WTC11 (cell line): Measurements from ENCODE around the gene MEFV.
"Not testable (repeated sequence)": the region's sequence is repeated elsewhere in the genome, so short reads cannot be mapped to it uniquely, and the experiment has no call there.

ENCODE experiments used
- TP53 ChIP-seq: sonication (generic); formaldehyde crosslinking; IDR thresholded peaks from 2 replicates; pipeline ENCODE4 v1.8.1; 2023; ENCODE audit warnings: mild to moderate bottlenecking, missing genetic modification reagents
- ZNF121 ChIP-seq: sonication (generic); formaldehyde crosslinking; IDR thresholded peaks from 2 replicates; pipeline ENCODE4 v1.8.0; 2023; ENCODE audit warnings: missing genetic modification reagents
- TF ChIP-seq, protein P1 (sequence below): fragments of 200-600 bp; IDR thresholded peaks from 2 replicates; pipeline ENCODE4 v1.8.0; 2022; ENCODE audit warnings: antibody characterized with exemption
- TF ChIP-seq, protein P2 (sequence below): sonication (generic); formaldehyde crosslinking; IDR thresholded peaks from 2 replicates; pipeline ENCODE4 v1.8.0; 2022; ENCODE audit warnings: mild to moderate bottlenecking, missing genetic modification reagents
- TF ChIP-seq, protein P3 (sequence below): sonication (generic); formaldehyde crosslinking; IDR thresholded peaks from 2 replicates; pipeline ENCODE4 v1.8.1; 2022; ENCODE audit warnings: mild to moderate bottlenecking, moderate library complexity, missing genetic modification reagents

DNA sequence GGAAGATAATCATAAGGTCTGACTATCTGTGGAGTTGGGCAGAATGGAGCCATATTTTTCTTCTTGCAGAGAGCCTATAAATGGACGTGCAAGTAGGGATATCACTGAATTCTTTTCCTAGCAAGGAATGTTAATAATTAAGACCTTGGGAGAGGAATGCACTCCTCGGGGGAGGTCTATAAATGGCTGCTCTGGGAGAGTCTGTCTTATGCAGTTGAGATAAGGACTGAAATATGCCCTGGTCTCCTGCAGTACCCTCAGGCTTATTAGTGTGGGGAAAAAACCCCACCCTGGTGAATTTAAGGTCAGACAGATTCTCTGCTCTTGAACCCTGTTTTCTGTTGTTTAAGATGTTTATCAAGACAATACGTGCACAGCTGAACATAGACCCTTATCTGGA lies 50.5 kb downstream of the MEFV start:
- not testable (repeated sequence) for TF ChIP-seq TP53, ZNF121 (CRISPR knock-in tag)
- TF ChIP-seq, protein P1, sequence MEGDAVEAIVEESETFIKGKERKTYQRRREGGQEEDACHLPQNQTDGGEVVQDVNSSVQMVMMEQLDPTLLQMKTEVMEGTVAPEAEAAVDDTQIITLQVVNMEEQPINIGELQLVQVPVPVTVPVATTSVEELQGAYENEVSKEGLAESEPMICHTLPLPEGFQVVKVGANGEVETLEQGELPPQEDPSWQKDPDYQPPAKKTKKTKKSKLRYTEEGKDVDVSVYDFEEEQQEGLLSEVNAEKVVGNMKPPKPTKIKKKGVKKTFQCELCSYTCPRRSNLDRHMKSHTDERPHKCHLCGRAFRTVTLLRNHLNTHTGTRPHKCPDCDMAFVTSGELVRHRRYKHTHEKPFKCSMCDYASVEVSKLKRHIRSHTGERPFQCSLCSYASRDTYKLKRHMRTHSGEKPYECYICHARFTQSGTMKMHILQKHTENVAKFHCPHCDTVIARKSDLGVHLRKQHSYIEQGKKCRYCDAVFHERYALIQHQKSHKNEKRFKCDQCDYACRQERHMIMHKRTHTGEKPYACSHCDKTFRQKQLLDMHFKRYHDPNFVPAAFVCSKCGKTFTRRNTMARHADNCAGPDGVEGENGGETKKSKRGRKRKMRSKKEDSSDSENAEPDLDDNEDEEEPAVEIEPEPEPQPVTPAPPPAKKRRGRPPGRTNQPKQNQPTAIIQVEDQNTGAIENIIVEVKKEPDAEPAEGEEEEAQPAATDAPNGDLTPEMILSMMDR = not testable (repeated sequence)
- TF ChIP-seq, protein P2, sequence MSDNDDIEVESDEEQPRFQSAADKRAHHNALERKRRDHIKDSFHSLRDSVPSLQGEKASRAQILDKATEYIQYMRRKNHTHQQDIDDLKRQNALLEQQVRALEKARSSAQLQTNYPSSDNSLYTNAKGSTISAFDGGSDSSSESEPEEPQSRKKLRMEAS (CRISPR knock-in tag) = not testable (repeated sequence)
- TF ChIP-seq, protein P3, sequence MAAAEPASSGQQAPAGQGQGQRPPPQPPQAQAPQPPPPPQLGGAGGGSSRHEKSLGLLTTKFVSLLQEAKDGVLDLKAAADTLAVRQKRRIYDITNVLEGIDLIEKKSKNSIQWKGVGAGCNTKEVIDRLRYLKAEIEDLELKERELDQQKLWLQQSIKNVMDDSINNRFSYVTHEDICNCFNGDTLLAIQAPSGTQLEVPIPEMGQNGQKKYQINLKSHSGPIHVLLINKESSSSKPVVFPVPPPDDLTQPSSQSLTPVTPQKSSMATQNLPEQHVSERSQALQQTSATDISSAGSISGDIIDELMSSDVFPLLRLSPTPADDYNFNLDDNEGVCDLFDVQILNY (CRISPR knock-in tag) = not testable (repeated sequence)
